Endometrial microvascular endothelial cells (primary cell): ENCODE results near the gene ECHS1. TPM values are rescaled to one million over a fixed set of nuclear protein-coding genes. Genes with fewer than 3 reads are reported as not detected.
"Not testable (repeated sequence)": the region's sequence is repeated elsewhere in the genome, so short reads cannot be mapped to it uniquely, and the experiment has no call there.

Experiments
- in situ Hi-C: cut with HindIII; loops from 2 replicates; pipeline ENCODE4 v1.10.0; 2017; ENCODE audit warnings: low sequenced_read_pairs, low pct_unique_long_range_greater_than_20kb; ENCODE audit errors: inconsistent ontology term
- total RNA-seq: library from RNA; depleted of rRNA; stranded (reverse); fragments of >200 nt; gene quantifications from one replicate; pipeline ENCODE4 v1.2.3, GENCODE V29; 2015; ENCODE audit errors: inconsistent ontology term

Gene ECHS1
- total RNA-seq, 1 donor from 2014 or later, result 136 TPM

GRCh38 chr10:133401500-133401899 is 28.3 kb upstream of the ECHS1 start:
- in situ Hi-C loops, result no loop called here

GRCh38 chr10:133400624-133401424 is 27.7 kb upstream of the ECHS1 start:
- in situ Hi-C loops, result no loop called here

GRCh38 chr10:133399123-133399601 is 26.0 kb upstream of the ECHS1 start:
- in situ Hi-C loops, result no loop called here

DNA sequence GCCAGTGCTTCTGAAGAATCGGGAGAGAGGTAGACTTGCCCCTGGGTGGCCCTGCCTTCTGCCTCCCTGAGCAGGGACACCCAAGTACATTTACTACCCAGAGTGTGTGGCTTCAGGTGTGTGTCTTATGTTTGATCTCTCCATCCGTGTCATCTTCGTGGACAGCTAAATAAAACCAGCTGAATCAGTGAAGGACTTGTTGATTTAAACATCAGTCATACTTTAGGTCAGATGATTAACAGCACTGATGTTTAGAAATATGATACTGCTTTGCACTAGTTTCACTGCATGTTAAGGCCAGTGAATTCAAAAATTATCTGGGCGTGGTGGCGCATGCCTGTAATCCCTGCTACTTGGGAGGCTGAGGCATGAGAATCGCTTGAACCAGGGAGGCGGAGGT is 24.8 kb upstream of the ECHS1 start:
- in situ Hi-C loops, result no loop called here

DNA sequence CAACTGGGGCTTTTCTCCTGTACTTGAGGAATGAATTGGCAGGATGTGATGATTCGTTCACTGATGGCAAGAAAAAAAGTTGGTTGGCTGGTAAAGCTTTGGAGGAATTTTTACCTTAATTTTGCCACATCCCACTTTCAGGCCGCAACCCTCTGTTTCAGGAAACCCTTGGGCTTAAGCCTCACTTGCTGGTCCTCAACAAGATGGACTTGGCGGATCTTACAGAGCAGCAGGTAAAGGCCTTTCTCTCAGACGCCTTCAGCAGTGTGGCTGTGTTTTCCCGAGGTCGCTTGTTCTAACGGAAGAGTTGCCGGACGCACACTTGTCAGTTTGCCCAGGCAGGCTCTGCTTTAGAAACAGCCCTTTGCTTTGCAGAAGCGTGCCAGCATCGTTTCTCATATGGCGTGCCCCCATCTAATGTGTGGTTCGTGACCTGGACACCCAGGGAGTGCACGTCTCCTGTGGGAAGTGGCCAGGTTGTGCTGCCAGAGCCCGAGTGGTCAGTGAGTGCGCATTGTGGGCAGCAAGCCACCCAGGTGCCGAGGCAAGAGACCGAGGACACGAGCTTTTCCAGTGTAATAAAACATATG is 23.0 kb upstream of the ECHS1 start:
- in situ Hi-C loops, result no loop called here

GRCh38 chr10:133394801-133395221 is 21.7 kb upstream of the ECHS1 start:
- in situ Hi-C loops, result no loop called here

GRCh38 chr10:133394064-133394663 is 21.0 kb upstream of the ECHS1 start, which contains the start of gene MTG1:
Gene MTG1 (plus strand): TSS chr10:133394157. CDS start chr10:133394221, 64 bp downstream.
- in situ Hi-C loops, result no loop called here

DNA sequence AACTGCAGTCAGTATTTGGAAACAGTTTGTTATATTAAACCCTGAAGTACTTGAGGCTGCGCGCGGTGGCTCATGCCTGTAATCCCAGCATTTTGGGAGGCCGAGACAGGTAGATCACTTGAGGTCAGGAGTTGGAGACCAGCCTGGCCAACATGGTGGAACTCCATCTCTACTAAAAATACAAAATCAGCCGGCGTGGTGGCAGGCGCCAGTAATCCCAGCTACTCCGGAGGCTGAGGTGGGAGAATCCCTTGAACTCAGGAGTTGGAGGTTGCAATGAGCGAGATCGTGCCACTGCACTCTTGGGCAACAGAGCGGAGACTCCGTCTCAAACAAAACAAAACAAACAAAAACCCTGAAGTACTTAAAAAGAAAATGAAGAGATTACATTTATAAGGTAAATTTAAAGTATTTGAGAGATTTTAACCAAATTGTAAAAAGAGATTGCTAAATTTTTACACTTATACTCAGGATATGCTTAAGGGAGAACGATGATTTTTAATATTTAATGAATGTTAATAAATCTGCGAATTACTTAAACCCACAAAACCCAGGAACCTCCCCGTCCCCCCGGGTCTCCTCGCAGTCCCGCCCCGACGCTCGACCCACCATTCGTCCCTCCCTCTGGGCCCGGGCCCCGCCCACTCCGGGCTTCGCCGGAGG is 20.4 kb upstream of the ECHS1 start:
- in situ Hi-C loops, result no loop called here

DNA sequence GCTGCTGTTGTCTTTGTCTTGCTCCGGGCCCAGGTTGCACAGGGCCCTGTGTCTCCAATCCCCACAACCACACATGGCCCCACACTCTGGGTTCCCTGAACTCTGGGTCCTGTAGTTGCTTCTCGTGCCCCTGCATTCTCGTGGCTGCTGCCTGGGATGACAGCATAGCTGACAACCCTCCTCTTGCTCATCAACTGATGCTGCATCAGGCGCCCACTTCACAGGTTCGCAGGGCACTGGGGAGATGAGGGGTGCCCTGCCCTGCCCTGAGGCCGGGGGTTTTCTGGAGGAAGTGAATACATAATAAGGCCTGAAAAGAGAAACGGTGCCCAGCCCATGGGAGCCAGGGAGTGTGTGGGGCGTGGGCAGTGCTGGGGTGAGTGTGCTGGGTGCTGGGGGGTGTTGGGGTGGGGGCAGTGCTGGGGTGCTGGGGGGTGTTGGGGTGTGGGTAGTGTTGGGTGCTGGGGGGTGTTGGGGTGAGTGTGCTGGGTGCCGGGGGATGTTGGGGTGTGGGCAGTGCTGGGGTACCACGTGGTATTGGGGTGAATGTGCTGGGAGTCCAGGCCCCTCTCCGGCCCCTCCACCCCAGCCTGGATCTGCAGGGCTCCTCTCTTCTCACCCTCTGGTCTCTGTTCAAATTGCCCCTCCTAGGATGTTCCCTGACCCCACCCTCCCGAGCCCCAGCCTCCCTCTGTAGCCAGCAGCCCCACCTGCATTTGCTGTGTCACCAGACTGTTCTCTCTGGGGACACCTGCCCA is 18.8 kb upstream of the ECHS1 start:
- in situ Hi-C loops, result no loop called here

DNA sequence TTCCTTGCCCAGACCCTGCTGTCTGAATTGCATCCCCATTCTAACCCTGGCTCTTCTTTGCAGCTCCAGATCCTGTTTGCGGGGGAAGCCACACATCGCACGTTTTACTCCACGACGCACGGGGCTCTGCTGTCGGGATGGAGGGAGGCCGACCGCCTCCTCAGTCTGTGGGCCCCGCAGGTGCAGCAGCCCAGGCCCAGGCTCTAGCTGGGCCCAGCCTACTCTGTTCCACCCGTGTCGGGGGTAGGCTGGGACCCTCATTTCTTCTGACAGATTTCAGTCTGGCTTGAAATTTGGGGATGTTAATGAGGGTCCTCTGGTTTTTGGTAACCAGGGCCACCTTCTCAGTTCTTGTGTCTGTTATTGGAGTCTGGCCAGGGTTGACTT is 18.1 kb upstream of the ECHS1 start:
- in situ Hi-C loops, result no loop called here

- in situ Hi-C loops, result no loop called here
Observed at GRCh38 chr10:133390597-133391248, 17.6 kb upstream of the ECHS1 start.

DNA sequence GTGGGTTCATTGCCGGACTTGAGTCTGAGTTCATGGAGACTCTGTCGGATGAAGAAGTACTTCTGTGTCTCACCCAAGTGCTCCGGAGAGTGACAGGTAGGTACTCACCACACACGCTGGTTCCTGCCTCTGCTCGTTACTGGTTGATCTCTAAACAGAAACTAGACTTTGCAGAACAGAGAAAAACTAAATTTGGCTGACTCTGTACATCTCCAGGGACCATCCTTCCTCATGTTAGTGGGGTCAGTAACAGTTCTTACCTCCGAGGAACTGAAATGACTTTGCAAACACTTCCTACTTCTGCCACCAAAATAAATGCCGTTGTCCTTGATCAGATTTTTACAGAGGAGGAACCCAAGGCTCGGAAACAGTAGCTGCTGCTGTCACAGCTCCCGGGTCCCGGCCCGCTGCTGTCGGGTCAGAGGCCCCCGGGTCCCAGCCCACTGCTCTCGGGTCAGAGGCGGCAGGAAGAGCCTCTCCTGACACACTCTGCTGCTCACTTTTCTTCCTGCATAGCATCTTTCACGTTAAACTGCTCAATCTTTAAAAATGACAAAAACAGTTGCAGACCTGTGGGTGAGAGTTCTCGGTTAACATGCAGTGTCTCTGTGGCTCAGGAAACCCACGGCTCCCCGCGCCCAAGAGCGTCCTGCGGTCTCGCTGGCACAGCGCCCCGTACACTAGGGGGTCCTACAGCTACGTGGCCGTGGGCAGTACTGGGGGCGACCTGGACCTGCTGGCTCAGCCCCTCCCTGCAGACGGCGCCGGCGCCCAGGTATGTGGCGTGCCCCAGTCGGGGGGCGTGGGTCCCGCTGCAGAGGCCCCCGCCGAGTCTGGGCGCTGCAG is 16.0 kb upstream of the ECHS1 start:
- in situ Hi-C loops, result no loop called here

- in situ Hi-C loops, result no loop called here
Observed at GRCh38 chr10:133388236-133388972, 15.2 kb upstream of the ECHS1 start.

DNA sequence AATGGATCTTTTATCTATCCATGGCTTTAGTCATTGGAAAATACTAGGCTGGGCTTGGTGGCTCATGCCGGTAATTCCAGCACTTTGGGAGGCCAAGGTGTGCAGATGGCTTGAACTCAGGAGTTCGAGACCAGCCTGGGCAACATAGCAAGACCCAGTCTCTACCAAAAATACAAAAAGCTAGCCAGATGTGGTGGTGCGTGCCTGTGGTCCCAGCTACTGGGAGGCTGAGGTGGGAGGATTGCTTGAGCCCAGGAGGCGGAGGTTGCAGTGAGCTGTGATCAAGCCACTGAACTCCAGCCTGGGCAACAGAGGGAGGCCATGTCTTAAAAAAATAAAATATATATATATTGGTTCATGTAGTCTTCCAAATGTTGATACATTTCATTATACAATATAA is 13.8 kb upstream of the ECHS1 start:
- in situ Hi-C loops, result not testable (repeated sequence)

DNA sequence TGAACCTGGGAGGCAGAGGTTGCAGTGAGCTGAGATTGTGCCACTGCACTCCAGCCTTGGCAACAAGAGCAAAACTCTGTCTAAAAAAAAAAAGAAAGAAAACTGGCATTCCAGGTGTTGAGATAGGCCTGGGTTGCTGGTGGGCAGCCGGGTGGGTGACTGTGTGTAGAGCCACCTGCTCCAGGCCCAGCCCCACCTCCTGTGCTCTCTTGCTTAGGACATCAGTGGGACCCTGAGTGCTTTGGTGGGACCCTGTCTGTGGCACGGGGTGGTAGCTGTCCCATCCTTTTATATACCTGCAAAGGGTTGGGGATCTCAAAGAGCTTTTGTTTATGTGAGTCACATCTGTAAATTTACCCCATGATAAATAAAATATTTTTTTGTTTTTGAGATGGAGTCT is 12.1 kb upstream of the ECHS1 start:
- in situ Hi-C loops, result no loop called here

GRCh38 chr10:133384071-133384470 is 10.9 kb upstream of the ECHS1 start:
- in situ Hi-C loops, result no loop called here

GRCh38 chr10:133383551-133383950 is 10.4 kb upstream of the ECHS1 start:
- in situ Hi-C loops, result no loop called here
